IPS-18a (cell line): ENCODE results near the gene LRRC74A.

Experiments used
- H3K27ac ChIP-seq: one replicate; pipeline ENCODE4 v1.5.1; 2013; ENCODE audit warnings: low read length
- H3K27me3 ChIP-seq: one replicate; pipeline ENCODE4 v1.6.1; 2013; ENCODE audit warnings: mild to moderate bottlenecking, low read length; ENCODE audit not compliant: control insufficient read depth, insufficient read depth
- H3K36me3 ChIP-seq: one replicate; pipeline ENCODE4 v1.6.1; 2013; ENCODE audit warnings: low read depth, low read length; ENCODE audit not compliant: control insufficient read depth
- H3K4me1 ChIP-seq: one replicate; pipeline ENCODE4 v1.6.1; 2013; ENCODE audit warnings: low read depth, low read length; ENCODE audit not compliant: control insufficient read depth
- H3K4me3 ChIP-seq: one replicate; pipeline ENCODE4 v1.5.1; 2013; ENCODE audit warnings: low read length
- H3K9ac ChIP-seq: one replicate; pipeline ENCODE4 v1.6.1; 2013; ENCODE audit warnings: mild to moderate bottlenecking, low read length, moderate library complexity
- H3K9me3 ChIP-seq: one replicate; pipeline ENCODE4 v1.6.1; 2013; ENCODE audit warnings: low read depth, low read length; ENCODE audit not compliant: control insufficient read depth

LRRC74A gene

DNA sequence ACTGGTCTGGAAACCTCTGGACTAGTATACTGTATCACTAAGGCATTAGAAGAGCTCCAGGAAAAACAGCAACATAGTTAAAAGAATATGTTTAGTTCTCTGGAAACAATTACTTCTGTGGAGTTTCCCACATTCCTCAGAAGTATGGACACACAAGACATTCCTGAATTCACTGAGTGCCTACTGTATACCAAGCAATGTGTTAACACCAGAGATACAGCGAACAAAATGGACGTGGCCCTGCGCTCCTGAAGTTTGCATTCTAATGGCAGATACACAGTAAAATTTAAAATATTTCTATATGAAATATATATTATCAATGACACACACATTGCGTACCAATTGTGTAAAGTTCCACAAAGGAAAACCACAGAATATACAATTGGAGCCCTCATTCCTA is 14.6 kb upstream of the LRRC74A start:
- Histone ChIP-seq H3K4me1 (peaks cover 10% of the 10 kb centered on the region), H3K9ac (peak overlapping the region; percentile 74), H3K9me3 (no peaks in the 10 kb centered on the region), H3K36me3 (peaks cover 25% of the 10 kb centered on the region), H3K27ac (no peak overlapping the region), H3K4me3 (peak overlapping the region; percentile 86), H3K27me3 (no peaks in the 10 kb centered on the region)

GRCh38 chr14:76812093-76812421 is 14.2 kb upstream of the LRRC74A start:
- H3K27ac ChIP-seq = no peak overlapping the region
- peak overlapping the region; percentile 86 for H3K4me3 ChIP-seq
- H3K27me3 ChIP-seq = no peaks in the 10 kb centered on the region
- no peaks in the 10 kb centered on the region for H3K9me3 ChIP-seq
- H3K36me3 ChIP-seq = peaks cover 21% of the 10 kb centered on the region
- H3K4me1 ChIP-seq = peaks cover 10% of the 10 kb centered on the region
- peak overlapping the region; percentile 74 for H3K9ac ChIP-seq

DNA sequence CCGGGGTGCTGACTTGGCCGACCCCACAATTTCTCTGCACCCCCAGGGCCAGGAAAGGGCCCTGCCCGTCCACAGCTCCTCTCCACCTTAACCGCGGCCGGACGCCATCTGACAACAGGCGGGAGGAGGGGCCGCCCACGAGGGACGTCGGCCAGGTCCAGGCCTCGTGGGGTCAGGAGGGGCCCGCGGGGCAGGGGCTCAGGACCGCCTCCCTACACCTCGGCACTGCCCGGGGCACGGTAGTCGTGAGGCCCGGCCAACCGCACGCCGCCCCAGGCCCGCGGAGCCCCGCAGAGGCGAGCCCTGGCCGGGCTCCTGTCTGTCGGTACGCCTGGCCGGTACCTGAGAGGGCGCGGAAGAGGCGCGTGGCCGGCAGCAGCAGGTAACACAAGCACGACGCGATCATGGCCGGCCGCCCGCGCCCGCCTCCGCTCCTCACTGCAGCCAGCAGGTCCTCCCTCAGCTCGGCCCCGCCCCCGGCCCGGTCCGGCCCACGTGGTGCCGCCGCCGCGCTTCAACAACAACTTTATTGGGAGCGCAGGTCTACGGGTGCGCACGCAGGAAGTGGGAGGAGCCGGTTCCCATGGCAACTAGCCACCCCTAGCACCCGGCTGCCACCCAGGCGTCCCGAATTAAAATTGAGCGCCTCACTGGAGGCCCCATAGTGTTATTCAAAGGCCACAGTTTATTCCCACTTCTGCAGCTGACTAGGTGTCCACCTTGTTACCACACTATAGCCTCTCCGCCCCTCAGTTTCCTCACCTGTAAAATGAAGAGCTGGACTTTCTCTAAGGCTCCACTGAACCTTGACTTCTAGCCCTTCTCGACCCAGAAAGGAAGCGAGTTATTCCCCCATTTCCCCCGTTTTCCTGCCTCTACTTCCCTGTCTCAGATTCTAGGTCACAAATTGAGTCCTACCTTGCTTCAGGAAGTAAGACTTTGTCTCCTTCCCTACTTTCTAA is 13.5 kb upstream of the LRRC74A start, which contains the start of gene ANGEL1:
ANGEL1 (minus strand) TSS at position 461 of the 962 bp plus-strand sequence; CDS start at position 406, 55 bp downstream.
- Histone ChIP-seq H3K27me3 (no peaks in the 10 kb centered on the region), H3K4me3 (peak within 1 kb of the TSS; percentile 86), H3K9ac (peak within 1 kb of the TSS; percentile 74), H3K4me1 (peaks cover 10% of the 10 kb centered on the region), H3K9me3 (no peaks in the 10 kb centered on the region), H3K36me3 (peaks cover 15% of the 10 kb centered on the region), H3K27ac (no peak within 1 kb of the TSS)

DNA sequence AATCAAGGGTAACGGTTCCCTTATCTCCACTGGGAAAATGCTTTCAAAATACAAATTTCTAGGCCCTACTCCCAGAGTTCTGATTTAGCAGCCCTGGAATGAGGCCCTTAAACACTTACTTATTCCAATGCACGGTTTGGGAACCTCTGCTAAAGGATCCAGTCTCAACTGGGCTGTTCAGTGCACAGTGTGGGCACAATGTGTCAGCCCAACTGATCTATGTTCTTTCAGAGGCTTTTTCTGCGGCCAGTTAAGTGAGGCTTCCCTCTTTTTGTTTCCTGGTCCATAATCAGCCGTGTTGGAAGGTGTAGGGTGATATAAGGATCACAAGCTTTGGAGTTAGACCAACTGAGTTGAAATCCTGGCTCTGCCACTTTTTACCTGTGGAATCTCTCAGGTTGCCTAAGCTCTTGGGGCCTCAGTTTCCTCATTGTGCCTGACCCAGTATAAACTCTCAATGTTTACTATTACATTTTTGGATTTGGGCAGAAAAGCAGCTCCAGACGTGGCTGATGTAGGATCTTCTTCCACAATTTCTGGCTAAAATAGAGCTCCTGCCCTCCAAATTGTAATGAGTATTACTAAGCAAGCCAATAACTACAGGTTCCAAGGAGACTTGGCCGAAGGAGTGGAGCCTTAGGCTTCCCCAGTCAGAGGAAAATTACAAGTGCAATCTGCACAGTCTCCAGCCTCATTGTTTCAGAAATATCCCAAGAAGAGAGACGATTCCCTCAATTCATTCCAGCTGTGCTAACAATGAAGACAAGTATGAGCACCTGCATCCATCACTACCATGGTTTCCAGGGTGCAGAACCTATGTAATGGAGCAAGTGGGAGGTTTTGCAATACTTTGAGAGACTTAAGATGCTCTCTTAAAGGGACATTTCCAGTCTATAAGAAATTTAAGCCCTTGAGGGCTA is 11.2 kb upstream of the LRRC74A start:
- Histone ChIP-seq H3K9me3 (no peaks in the 10 kb centered on the region), H3K4me1 (peaks cover 10% of the 10 kb centered on the region), H3K27me3 (no peaks in the 10 kb centered on the region), H3K9ac (no peak overlapping the region), H3K4me3 (no peak overlapping the region), H3K36me3 (no peaks in the 10 kb centered on the region), H3K27ac (no peak overlapping the region)

- Histone ChIP-seq H3K36me3 (no peaks in the 10 kb centered on the region), H3K27me3 (no peaks in the 10 kb centered on the region), H3K4me1 (no peaks in the 10 kb centered on the region), H3K9ac (no peak overlapping the region), H3K9me3 (no peaks in the 10 kb centered on the region), H3K4me3 (no peak overlapping the region), H3K27ac (no peak overlapping the region)
These were observed 5.5 kb upstream of the LRRC74A start for GRCh38 chr14:76820700-76821099.

- H3K4me3 ChIP-seq = no peak overlapping the region
- no peaks in the 10 kb centered on the region for H3K9me3 ChIP-seq
- no peak overlapping the region for H3K27ac ChIP-seq
These were observed 1.6 kb downstream of the LRRC74A start for GRCh38 chr14:76827696-76828296.

GRCh38 chr14:76828339-76829012 is 2.3 kb downstream of the LRRC74A start:
- H3K4me3 ChIP-seq = no peak overlapping the region
- no peak overlapping the region for H3K27ac ChIP-seq
- H3K9me3 ChIP-seq = no peaks in the 10 kb centered on the region
- no peaks in the 10 kb centered on the region for H3K36me3 ChIP-seq
- H3K27me3 ChIP-seq = no peaks in the 10 kb centered on the region
- no peak overlapping the region for H3K9ac ChIP-seq
- H3K4me1 ChIP-seq = peaks cover 12% of the 10 kb centered on the region

More at GRCh38 chr14:76827696-76828296, 1.6 kb downstream of the LRRC74A start:
- H3K36me3 ChIP-seq = no peaks in the 10 kb centered on the region
- H3K9ac ChIP-seq = no peak overlapping the region
- H3K27me3 ChIP-seq = no peaks in the 10 kb centered on the region
- H3K4me1 ChIP-seq = peaks cover 12% of the 10 kb centered on the region

GRCh38 chr14:76829013-76829365 is 2.8 kb downstream of the LRRC74A start:
- Histone ChIP-seq H3K27ac (no peak overlapping the region), H3K4me1 (peaks cover 12% of the 10 kb centered on the region), H3K27me3 (no peaks in the 10 kb centered on the region), H3K9me3 (no peaks in the 10 kb centered on the region), H3K9ac (no peak overlapping the region), H3K4me3 (no peak overlapping the region), H3K36me3 (no peaks in the 10 kb centered on the region)

GRCh38 chr14:76829650-76830421 is 3.6 kb downstream of the LRRC74A start:
- no peaks in the 10 kb centered on the region for H3K27me3 ChIP-seq
- no peak overlapping the region for H3K4me3 ChIP-seq
- H3K36me3 ChIP-seq = no peaks in the 10 kb centered on the region
- no peak overlapping the region for H3K9ac ChIP-seq
- peaks cover 12% of the 10 kb centered on the region for H3K4me1 ChIP-seq
- H3K27ac ChIP-seq = no peak overlapping the region
- no peaks in the 10 kb centered on the region for H3K9me3 ChIP-seq

- H3K4me1 ChIP-seq = peaks cover 12% of the 10 kb centered on the region
- H3K4me3 ChIP-seq = no peak overlapping the region
These were observed 4.3 kb downstream of the LRRC74A start for GRCh38 chr14:76830556-76830955.

More at GRCh38 chr14:76830556-76830955, 4.3 kb downstream of the LRRC74A start:
- Histone ChIP-seq H3K9ac (no peak overlapping the region), H3K9me3 (no peaks in the 10 kb centered on the region), H3K36me3 (no peaks in the 10 kb centered on the region), H3K27me3 (no peaks in the 10 kb centered on the region), H3K27ac (no peak overlapping the region)
